H9 (cell line): ENCODE data around the gene CDH23. TPM values are rescaled to one million over a fixed set of nuclear protein-coding genes. Genes with fewer than 3 reads are reported as not detected.

Experiments used
- DNase-seq: peaks from one replicate; pipeline ENCODE4 v3.0.0-alpha.2; 2017
- H2AFZ ChIP-seq: one replicate; pipeline ENCODE4 v1.6.1; 2013; ENCODE audit warnings: mild to moderate bottlenecking, low read length, control low read depth, moderate library complexity
- H2AK5ac ChIP-seq: 2 replicates; pipeline ENCODE4 v1.6.1; 2013; ENCODE audit warnings: low read length, control low read depth, mixed read lengths; ENCODE audit not compliant: insufficient read length
- H2BK120ac ChIP-seq: one replicate; pipeline ENCODE4 v1.6.1; 2013; ENCODE audit warnings: low read depth, mild to moderate bottlenecking, low read length, control low read depth, inconsistent platforms; ENCODE audit not compliant: poor library complexity, severe bottlenecking
- H2BK12ac ChIP-seq: 2 replicates; pipeline ENCODE4 v1.6.1; 2013; ENCODE audit warnings: low read length, control low read depth, mixed read lengths, low read depth; ENCODE audit not compliant: insufficient read length
- H2BK15ac ChIP-seq: 2 replicates; pipeline ENCODE4 v1.6.1; 2013; ENCODE audit warnings: low read depth, low read length, control low read depth
- H2BK20ac ChIP-seq: one replicate; pipeline ENCODE4 v1.6.1; 2013; ENCODE audit warnings: low read depth, mild to moderate bottlenecking, low read length, control low read depth, inconsistent platforms; ENCODE audit not compliant: poor library complexity, severe bottlenecking
- H2BK5ac ChIP-seq: 2 replicates; pipeline ENCODE4 v1.6.1; 2013; ENCODE audit warnings: low read length, control low read depth, mixed read lengths; ENCODE audit not compliant: insufficient read length
- H3K14ac ChIP-seq: 2 replicates; pipeline ENCODE4 v1.6.1; 2013; ENCODE audit warnings: low read length, control low read depth; ENCODE audit not compliant: insufficient read depth
- H3K18ac ChIP-seq: 2 replicates; pipeline ENCODE4 v1.6.1; 2013; ENCODE audit warnings: low read depth, mild to moderate bottlenecking, mixed read lengths, low read length, control low read depth; ENCODE audit not compliant: insufficient read length
- H3K23ac ChIP-seq: 2 replicates; pipeline ENCODE4 v1.6.1; 2013; ENCODE audit warnings: low read length, control low read depth, mixed read lengths, low read depth; ENCODE audit not compliant: insufficient read length
- H3K23me2 ChIP-seq: 2 replicates; pipeline ENCODE4 v1.6.1; 2013; ENCODE audit warnings: low read depth, mild to moderate bottlenecking, mixed read lengths, low read length, control low read depth; ENCODE audit not compliant: insufficient read length, poor library complexity, severe bottlenecking
- H3K27ac ChIP-seq: 2 replicates; pipeline ENCODE4 v1.5.1; 2013; ENCODE audit warnings: low read length, control low read depth, mixed read lengths, low read depth; ENCODE audit not compliant: insufficient read length
- H3K27me3 ChIP-seq: 2 replicates; pipeline ENCODE4 v1.6.1; 2013; ENCODE audit warnings: low read length, control low read depth, inconsistent platforms; ENCODE audit not compliant: insufficient read depth
- H3K4ac ChIP-seq: 2 replicates; pipeline ENCODE4 v1.6.1; 2013; ENCODE audit warnings: low read depth, mild to moderate bottlenecking, control low read depth, inconsistent platforms, low read length, moderate library complexity
- H3K4me1 ChIP-seq: 2 replicates; pipeline ENCODE4 v1.6.1; 2013; ENCODE audit warnings: low read length, control low read depth, inconsistent platforms; ENCODE audit not compliant: insufficient read depth
- H3K4me2 ChIP-seq: 2 replicates; pipeline ENCODE4 v1.6.1; 2013; ENCODE audit warnings: low read length, control low read depth, mixed read lengths; ENCODE audit not compliant: insufficient read length, insufficient read depth
- H3K56ac ChIP-seq: 2 replicates; pipeline ENCODE4 v1.6.1; 2013; ENCODE audit warnings: low read depth, mild to moderate bottlenecking, mixed read lengths, low read length, control low read depth; ENCODE audit not compliant: insufficient read length
- H3K79me1 ChIP-seq: 2 replicates; pipeline ENCODE4 v1.6.1; 2013; ENCODE audit warnings: low read depth, mild to moderate bottlenecking, moderate library complexity, low read length, control low read depth, inconsistent platforms; ENCODE audit not compliant: insufficient read depth, poor library complexity, severe bottlenecking
- H3K79me2 ChIP-seq: 2 replicates; pipeline ENCODE4 v1.6.1; 2013; ENCODE audit warnings: low read length, control low read depth, inconsistent platforms; ENCODE audit not compliant: insufficient read depth
- H3K9ac ChIP-seq: 2 replicates; pipeline ENCODE4 v1.6.1; 2013; ENCODE audit warnings: low read length, control low read depth, mixed read lengths; ENCODE audit not compliant: insufficient read length; ENCODE audit errors: extremely low read depth
- H3K9me3 ChIP-seq: one replicate; pipeline ENCODE4 v1.6.1; 2013; ENCODE audit warnings: low read depth, low read length, inconsistent platforms; ENCODE audit not compliant: control insufficient read depth
- H3T11ph ChIP-seq: one replicate; pipeline ENCODE4 v1.6.1; 2013; ENCODE audit warnings: mild to moderate bottlenecking, low read length, control low read depth, inconsistent platforms
- H4K20me1 ChIP-seq: one replicate; pipeline ENCODE4 v1.6.1; 2013; ENCODE audit not compliant: control insufficient read depth, insufficient read length, insufficient read depth
- H4K5ac ChIP-seq: 2 replicates; pipeline ENCODE4 v1.6.1; 2013; ENCODE audit warnings: low read depth, mild to moderate bottlenecking, mixed read lengths, low read length, control low read depth; ENCODE audit not compliant: insufficient read length
- H4K8ac ChIP-seq: replicated peaks from 2 replicates; pipeline ENCODE4 v1.6.1; 2013; ENCODE audit warnings: low read length, control low read depth, mixed read lengths, low read depth; ENCODE audit not compliant: insufficient read length
- H4K91ac ChIP-seq: 2 replicates; pipeline ENCODE4 v1.6.1; 2013; ENCODE audit warnings: low read depth, mild to moderate bottlenecking, moderate library complexity, mixed read lengths, low read length, control low read depth; ENCODE audit not compliant: insufficient read length
- H3K27ac Mint-ChIP-seq, 3 experiments: 2 replicates in 2 of 3; 3 replicates in 1 of 3; pipeline ENCODE4 v1.8.0; 2020 to 2021; ENCODE audit warnings: mixed read lengths in 3 of 3, mild to moderate bottlenecking in 1 of 3, moderate library complexity in 1 of 3
- H3K27me3 Mint-ChIP-seq: 2 replicates; pipeline ENCODE4 v1.8.0; 2021; ENCODE audit warnings: low read depth, mild to moderate bottlenecking, moderate library complexity, mixed read lengths
- H3K36me3 Mint-ChIP-seq, 3 experiments: 2 replicates in 2 of 3; 3 replicates in 1 of 3; pipeline ENCODE4 v1.8.0; 2020 to 2021; ENCODE audit warnings: low read depth in 3 of 3, mixed read lengths in 3 of 3; ENCODE audit not compliant: insufficient read depth in 1 of 3
- H3K4me1 Mint-ChIP-seq, 2 experiments: 2 replicates each; pipeline ENCODE4 v1.8.0; 2020; ENCODE audit warnings: mixed read lengths in 2 of 2
- H3K4me3 Mint-ChIP-seq, 2 experiments: 2 replicates in 1 of 2; 3 replicates in 1 of 2; pipeline ENCODE4 v1.8.0; 2020 to 2021; ENCODE audit warnings: mild to moderate bottlenecking in 2 of 2, mixed read lengths in 2 of 2, moderate library complexity in 1 of 2
- H3K9me3 Mint-ChIP-seq, 2 experiments: 2 replicates in 1 of 2; 3 replicates in 1 of 2; pipeline ENCODE4 v1.8.0; 2020; ENCODE audit warnings: mild to moderate bottlenecking in 2 of 2, mixed read lengths in 2 of 2, moderate library complexity in 1 of 2
- CTCF ChIP-seq: fragments of 200-600 bp; sonication (generic); conservative IDR thresholded peaks from 3 replicates; pipeline ENCODE4 v1.8.0; 2021; ENCODE audit warnings: antibody characterized with exemption, mild to moderate bottlenecking
- WGBS: extraction: QIAGEN DNeasy Blood & Tissue Kit; methylation state at CpG from one replicate; pipeline ENCODE4 v1.1.7; 2013; ENCODE audit warnings: missing lambda C conversion rate, low lambda C conversion rate, mixed read lengths; ENCODE audit not compliant: insufficient read length; ENCODE audit errors: extremely low coverage; 5-methylcytosine and 5-hydroxymethylcytosine counted together
- total RNA-seq: library from RNA; stranded (reverse); gene quantifications from 2 replicates; pipeline ENCODE4 v1.2.1, GENCODE V29; 2021

The CDH23 gene
- total RNA-seq, 1 experiment from 2014 or later, result 2.1 TPM

GRCh38 chr10:71677261-71677660, 280.5 kb downstream of the CDH23 start:
- Histone ChIP-seq H3K56ac (no peak overlapping the region), H3K27ac (no peak overlapping the region), H3K4me1 (no peaks in the 10 kb centered on the region), H3K9ac (no peak overlapping the region), H2BK120ac (no peak overlapping the region), H2BK15ac (no peak overlapping the region), H3K23ac (no peak overlapping the region), H3K4ac (no peak overlapping the region), H3K79me2 (no peaks in the 10 kb centered on the region), H2BK20ac (no peak overlapping the region), H3K14ac (no peak overlapping the region; the same call in 1 of the 2 replicates), H3K4me2 (no peak overlapping the region), H4K91ac (no peak overlapping the region), H2AK5ac (no peak overlapping the region), H3K23me2 (no peaks in the 10 kb centered on the region), H2BK5ac (no peak overlapping the region), H3K27me3 (no peaks in the 10 kb centered on the region), H3K79me1 (no peaks in the 10 kb centered on the region), H2AFZ (no peak overlapping the region), H4K8ac (no peak overlapping the region), H4K20me1 (no peaks in the 10 kb centered on the region), H3T11ph (no peak overlapping the region), H4K5ac (no peak overlapping the region), H2BK12ac (no peak overlapping the region), H3K9me3 (no peaks in the 10 kb centered on the region), H3K18ac (no peak overlapping the region)
- TF ChIP-seq CTCF, result no peak
- Mint-ChIP-seq H3K4me1 (no peaks in the 10 kb centered on the region), H3K27ac (no peak overlapping the region), H3K4me3 (no peak overlapping the region), H3K9me3 (no peaks in the 10 kb centered on the region), H3K27me3 (peaks cover 13% of the 10 kb centered on the region), H3K36me3 (no peaks in the 10 kb centered on the region)
- DNase-seq, result no peak
- WGBS, result no CpG with 5 or more reads among the region's 17 CpGs
